GM19395 (cell line): ENCODE measurements around the gene PDE3A.
"Not testable (repeated sequence)": the region's sequence is repeated elsewhere in the genome, so short reads cannot be mapped to it uniquely, and the experiment has no call there.

Source experiments
- ATAC-seq: cut with Tn5 transposase; IDR thresholded peaks from one replicate; pipeline ENCODE4 v1.9.1; 2021; ENCODE audit warnings: mild to moderate bottlenecking, moderate library complexity; ENCODE audit not compliant: unreplicated experiment

PDE3A gene

GRCh38 chr12:20596061-20596460 lies 227.7 kb downstream of the PDE3A start:
- no peak for ATAC-seq

GRCh38 chr12:20599757-20600156 lies 231.4 kb downstream of the PDE3A start:
- ATAC-seq, result no peak

- no peak for ATAC-seq
Observed at GRCh38 chr12:20601668-20602280, 233.4 kb downstream of the PDE3A start.

GRCh38 chr12:20602641-20603391 lies 234.5 kb downstream of the PDE3A start:
- ATAC-seq, result no peak

DNA sequence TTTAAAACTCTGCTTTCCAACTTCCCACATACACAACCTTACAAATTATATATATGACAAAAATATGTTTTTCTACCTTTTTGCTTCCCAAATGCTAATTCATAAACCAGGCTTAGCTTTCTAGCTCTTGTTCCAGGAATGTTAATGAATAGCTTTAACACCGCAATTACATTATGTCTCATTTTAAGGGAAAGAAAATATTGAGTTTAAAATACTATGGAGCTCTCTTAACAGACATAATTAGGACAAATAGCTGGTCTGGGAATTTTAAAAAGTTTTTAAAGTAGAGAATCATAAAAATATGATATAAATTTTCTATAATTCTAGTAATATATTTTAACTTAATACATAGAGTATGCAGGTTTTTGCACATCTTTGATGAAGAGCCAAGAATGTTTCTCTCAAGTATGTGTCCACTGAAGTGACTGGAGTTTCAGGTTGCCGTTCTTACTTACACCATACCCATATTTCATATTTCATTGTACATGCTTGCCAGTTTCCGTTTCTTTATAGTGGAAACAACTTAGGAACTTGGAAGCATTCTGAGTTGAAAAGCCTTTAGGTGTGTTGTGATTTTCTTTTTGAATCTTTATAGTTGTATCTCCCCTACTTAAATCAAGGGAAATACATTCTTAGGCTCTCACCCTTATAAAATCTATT lies 236.2 kb downstream of the PDE3A start:
- ATAC-seq, result no peak

DNA sequence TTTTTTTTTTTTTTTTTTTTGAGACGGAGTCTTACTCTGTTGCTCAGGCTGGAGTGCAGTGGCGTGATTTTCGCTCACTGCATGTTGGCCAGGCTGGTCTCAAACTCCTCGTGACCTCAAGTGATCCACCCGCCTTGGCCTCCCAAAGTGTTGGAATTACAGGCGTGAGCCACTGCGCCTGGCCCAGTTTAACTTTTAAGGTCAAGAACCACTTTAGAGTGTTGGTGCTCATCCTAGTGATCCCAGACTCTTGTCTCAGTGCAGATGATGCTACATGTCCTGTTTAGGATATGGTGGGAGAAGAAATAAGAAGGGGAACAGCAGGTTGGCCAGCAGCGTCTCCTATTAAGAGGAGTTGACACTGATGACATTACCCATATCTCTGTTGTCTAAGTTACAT lies 246.7 kb downstream of the PDE3A start:
- ATAC-seq, result not testable (repeated sequence)

GRCh38 chr12:20616093-20616492 lies 247.8 kb downstream of the PDE3A start:
- no peak for ATAC-seq

- no peak for ATAC-seq
Observed at GRCh38 chr12:20620261-20620660, 251.9 kb downstream of the PDE3A start.

- ATAC-seq, result no peak
Observed at GRCh38 chr12:20624718-20625117, 256.4 kb downstream of the PDE3A start.

- no peak for ATAC-seq
Observed at GRCh38 chr12:20625531-20625930, 257.2 kb downstream of the PDE3A start.

GRCh38 chr12:20627001-20627588 lies 258.8 kb downstream of the PDE3A start:
- no peak for ATAC-seq

DNA sequence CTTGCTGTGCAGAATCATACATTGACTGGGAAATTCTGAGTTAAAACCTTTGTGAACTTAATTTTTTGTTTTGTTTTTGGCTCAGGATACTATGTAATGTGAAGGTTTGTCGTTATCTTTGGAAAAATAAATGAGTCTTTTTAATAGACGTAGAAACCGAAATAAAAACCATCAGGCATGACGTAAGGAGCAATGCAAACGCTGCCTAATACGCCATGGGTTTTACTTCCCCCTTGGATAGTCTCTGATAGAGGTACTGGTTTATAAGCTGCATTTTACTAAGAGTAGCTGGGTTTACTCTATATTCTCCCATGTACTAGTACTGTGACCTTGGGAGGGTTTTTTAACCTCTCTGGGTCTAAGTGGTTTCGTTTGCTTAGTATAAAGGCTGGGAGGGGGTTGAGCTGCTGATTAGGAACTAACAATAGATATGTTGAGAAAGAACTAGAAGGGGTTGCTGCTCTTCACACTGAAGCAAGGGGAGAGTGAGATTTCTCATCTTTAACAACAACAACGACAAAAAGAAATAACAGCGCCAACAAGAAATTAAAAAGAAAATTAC lies 260.0 kb downstream of the PDE3A start:
- ATAC-seq, result no peak

DNA sequence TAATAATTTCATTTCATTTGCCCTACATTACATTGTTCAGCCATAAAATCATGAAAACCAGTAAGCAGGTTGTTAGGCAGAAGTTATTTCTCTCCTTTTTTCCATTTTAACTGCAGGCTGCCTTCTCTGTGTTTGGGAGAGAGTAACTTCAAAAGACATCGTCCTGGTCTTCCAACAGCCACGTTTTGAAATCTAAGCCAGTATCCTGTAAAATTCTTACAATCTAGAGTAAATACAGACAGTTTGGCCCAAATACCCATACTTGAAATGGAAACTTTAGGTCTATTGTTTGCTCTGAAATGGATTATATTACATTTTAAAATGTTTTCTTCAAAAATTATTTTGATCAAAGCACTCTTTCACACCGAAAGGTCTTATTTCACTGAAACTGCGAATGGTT lies 260.7 kb downstream of the PDE3A start:
- ATAC-seq, result no peak

- no peak for ATAC-seq
Observed at GRCh38 chr12:20629414-20630156, 261.2 kb downstream of the PDE3A start.

- ATAC-seq, result no peak
Observed at GRCh38 chr12:20631711-20632110, 263.4 kb downstream of the PDE3A start.

DNA sequence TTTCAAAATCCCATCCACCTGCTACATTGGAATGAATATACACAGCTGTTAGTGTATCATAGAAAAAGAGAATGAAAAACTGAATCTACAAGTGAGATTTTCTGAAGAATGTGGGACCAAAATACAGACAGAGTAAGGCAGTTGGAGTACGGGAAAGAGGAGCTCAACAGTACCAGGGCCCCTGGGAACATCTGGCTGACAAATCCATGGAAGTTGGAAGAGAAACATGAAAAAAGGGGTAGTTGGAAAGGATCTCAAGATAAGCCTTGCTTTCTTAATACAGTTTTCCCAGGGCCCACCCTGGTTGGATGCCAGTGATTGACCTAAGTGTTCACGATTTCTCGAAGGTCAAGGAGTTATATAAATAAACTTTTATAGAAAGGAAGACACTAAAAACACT lies 272.8 kb downstream of the PDE3A start:
- ATAC-seq, result no peak

- no peak for ATAC-seq
Observed at GRCh38 chr12:20643822-20644221, 275.5 kb downstream of the PDE3A start.

DNA sequence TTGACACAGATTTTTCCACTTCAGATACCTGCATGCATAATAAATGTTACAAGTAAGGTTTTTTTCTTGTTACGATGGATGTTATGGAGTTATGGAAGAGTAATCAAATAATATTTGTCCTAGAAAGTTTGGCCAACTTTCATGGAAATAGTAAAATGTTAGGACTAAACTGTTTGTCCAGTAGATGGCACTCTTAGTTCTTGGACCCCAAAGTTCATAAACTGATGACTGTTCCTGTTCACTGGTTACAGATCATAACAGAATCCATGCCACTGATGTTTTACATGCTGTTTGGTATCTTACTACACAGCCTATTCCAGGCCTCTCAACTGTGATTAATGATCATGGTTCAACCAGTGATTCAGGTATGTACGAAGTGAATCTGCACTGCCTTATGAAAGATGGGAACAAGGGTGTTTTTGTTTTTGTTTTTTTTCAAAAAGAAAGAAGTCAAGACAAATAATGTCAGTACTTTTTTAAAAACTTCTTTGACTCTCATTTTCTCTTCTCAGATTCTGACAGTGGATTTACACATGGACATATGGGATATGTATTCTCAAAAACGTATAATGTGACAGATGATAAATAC lies 278.0 kb downstream of the PDE3A start:
- no peak for ATAC-seq

GRCh38 chr12:20653871-20654270 lies 285.5 kb downstream of the PDE3A start:
- ATAC-seq, result no peak

DNA sequence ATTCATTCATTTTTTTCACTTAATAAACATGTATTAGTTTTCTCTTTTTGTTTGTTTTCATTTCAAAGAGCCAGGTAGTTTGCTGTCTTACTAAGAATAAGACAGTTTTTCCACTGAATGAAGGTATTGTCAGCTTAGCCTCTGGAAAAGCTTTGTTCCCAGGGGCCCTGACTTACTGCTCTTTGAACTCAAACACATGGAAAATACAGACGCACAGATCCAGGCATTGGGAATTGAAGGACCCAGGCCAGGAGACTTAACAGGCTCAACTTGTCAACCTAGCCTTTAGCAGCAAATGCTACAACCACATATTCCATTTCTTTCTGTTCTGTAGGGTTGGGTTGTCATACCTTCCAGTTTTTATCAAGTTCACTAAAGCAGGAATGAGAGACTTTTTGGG lies 288.3 kb downstream of the PDE3A start:
- ATAC-seq, result no peak
